Measurements from ENCODE around the gene BMPR1B. TPM values are rescaled to one million over a fixed set of nuclear protein-coding genes. Genes with fewer than 3 reads are reported as not detected.

The BMPR1B gene
- total RNA-seq, 1 donor: 4.3 TPM

DNA sequence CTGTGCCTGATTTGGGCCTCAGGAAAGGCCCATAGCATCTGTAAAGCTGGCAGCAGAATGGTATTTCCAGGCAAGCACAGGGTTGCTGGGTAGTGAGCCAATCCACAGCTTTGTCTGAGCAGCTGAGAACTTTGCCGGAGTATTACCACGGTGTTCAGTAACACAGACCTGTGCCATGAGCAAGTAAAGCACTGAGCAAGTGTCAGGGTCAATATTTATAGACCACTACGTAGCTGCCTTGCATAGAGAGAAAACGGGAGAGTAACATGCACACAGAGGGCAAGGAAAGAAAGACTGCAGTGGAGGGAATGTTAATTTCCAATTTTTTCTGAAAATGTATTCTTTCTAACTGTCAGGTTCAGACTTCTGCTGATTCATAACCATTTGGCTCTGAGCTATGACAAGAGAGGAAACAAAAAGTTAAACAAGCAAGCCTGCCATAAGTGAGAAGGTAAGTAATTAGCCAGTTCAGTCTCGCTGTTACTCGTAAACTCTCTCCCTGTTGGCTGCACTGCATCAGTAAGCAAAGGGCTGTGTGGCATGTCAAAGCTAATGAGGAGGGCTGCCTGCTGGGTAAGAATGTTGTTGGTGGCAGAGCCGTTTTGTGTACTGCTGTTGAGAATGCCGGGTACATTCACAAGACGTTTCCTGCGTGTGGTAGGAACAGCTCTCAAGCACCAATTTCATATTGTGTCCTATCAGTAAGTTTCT, 238.1 kb downstream of the BMPR1B start:
- TF ChIP-seq, protein P1, sequence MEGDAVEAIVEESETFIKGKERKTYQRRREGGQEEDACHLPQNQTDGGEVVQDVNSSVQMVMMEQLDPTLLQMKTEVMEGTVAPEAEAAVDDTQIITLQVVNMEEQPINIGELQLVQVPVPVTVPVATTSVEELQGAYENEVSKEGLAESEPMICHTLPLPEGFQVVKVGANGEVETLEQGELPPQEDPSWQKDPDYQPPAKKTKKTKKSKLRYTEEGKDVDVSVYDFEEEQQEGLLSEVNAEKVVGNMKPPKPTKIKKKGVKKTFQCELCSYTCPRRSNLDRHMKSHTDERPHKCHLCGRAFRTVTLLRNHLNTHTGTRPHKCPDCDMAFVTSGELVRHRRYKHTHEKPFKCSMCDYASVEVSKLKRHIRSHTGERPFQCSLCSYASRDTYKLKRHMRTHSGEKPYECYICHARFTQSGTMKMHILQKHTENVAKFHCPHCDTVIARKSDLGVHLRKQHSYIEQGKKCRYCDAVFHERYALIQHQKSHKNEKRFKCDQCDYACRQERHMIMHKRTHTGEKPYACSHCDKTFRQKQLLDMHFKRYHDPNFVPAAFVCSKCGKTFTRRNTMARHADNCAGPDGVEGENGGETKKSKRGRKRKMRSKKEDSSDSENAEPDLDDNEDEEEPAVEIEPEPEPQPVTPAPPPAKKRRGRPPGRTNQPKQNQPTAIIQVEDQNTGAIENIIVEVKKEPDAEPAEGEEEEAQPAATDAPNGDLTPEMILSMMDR (IDR thresholded peaks at IDR 0.05; ENCODE audit: insufficient read depth, low read depth, low read length): no peak
- peak; percentile 19 for DNase-seq (ENCODE audit: low read depth)

DNA sequence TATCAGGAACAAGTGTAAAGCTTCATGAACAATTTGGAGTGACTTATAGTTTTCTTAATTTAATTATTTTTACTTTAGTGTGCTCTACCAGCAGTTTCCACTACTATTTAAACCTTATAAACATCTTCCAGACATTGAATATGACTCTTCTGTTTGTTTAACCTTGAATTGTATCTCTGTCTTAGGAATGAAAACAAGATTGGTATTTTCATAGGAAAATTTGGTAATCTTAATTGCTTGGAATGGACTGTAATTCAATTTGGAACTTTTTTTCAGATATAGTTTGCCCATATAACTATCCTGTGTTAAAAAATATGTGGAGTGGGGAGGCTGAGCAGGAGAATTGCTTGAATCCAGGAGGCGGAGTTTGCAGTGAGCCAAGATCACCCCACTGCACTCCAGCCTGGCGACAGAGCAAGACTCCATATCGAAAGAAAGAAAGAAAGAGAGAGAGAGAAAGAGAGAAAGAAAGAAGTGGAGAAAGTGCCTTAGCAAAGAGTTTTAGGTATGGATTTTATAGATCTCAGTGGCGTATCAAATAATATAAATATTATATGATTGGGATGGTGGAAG, 242.4 kb downstream of the BMPR1B start:
- TF ChIP-seq, protein P1 (IDR thresholded peaks at IDR 0.05; ENCODE audit: insufficient read depth, low read depth, low read length): no peak

More for the DNA sequence above, 238.1 kb downstream of the BMPR1B start:
- H3K4me3 ChIP-seq (ENCODE audit: low read depth, low read length): no peak overlapping the region

GRCh38 chr4:95004912-95005311, 247.2 kb downstream of the BMPR1B start:
- H3K4me3 ChIP-seq (ENCODE audit: low read depth, low read length): no peak overlapping the region
- TF ChIP-seq, protein P1 (IDR thresholded peaks at IDR 0.05; ENCODE audit: insufficient read depth, low read depth, low read length): no peak
- DNase-seq (ENCODE audit: low read depth): no peak

More for the DNA sequence above, 242.4 kb downstream of the BMPR1B start:
- H3K4me3 ChIP-seq (ENCODE audit: low read depth, low read length): no peak overlapping the region
- DNase-seq (ENCODE audit: low read depth): peak; percentile 36

GRCh38 chr4:95007998-95008397, 250.2 kb downstream of the BMPR1B start:
- no peak overlapping the region for H3K4me3 ChIP-seq (ENCODE audit: low read depth, low read length)
- TF ChIP-seq, protein P1 (IDR thresholded peaks at IDR 0.05; ENCODE audit: insufficient read depth, low read depth, low read length): no peak
- no peak for DNase-seq (ENCODE audit: low read depth)

GRCh38 chr4:95013236-95013635, 255.5 kb downstream of the BMPR1B start:
- no peak overlapping the region for H3K4me3 ChIP-seq (ENCODE audit: low read depth, low read length)
- TF ChIP-seq, protein P1 (IDR thresholded peaks at IDR 0.05; ENCODE audit: insufficient read depth, low read depth, low read length): no peak
- no peak for DNase-seq (ENCODE audit: low read depth)

GRCh38 chr4:95014068-95014467, 256.3 kb downstream of the BMPR1B start:
- H3K4me3 ChIP-seq (ENCODE audit: low read depth, low read length): no peak overlapping the region
- DNase-seq (ENCODE audit: low read depth): no peak
- TF ChIP-seq, protein P1 (IDR thresholded peaks at IDR 0.05; ENCODE audit: insufficient read depth, low read depth, low read length): no peak
